Measurements from ENCODE around the gene SERPINH1. TPM values are rescaled to one million over a fixed set of nuclear protein-coding genes. Genes with fewer than 3 reads are reported as not detected.
"Not testable (repeated sequence)": the region's sequence is repeated elsewhere in the genome, so short reads cannot be mapped to it uniquely, and the experiment has no call there.

Gene SERPINH1
- polyA plus RNA-seq, 4 donors: 8.1 to 151 (median 33.6) TPM

DNA sequence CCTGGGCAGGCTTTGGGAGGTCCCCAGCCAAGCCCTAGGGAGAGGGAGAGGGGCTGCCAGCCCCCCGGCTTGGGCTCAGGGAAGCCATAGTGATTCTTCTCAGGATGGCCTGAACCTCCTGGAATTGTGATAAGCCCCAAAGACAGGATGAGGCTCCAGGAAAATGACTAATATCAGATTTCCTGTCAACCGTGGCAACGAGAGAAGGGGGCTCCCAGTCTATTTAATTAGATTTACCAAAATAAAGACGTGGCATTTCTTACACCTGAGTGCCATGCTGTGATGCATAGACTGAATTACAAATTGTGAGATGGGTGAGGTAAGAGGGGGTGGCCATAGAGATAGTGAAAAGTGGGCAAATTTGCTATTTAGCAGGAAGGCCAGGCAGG, 20.4 kb downstream of the SERPINH1 start:
- Histone ChIP-seq H3K4me3 (ENCODE audit: low read depth in 1 of 3, low read length in 3 of 3) (peak overlapping the region in 1 of 3 donors; percentile 81), H3K27ac (ENCODE audit: low read depth in 1 of 3, low read length in 2 of 3) (peak overlapping the region; percentile 42 to 93 (median 76)), H3K27me3 (ENCODE audit: control insufficient read depth in 3 of 3, insufficient read depth in 3 of 3, low read length in 3 of 3) (no peaks in the 10 kb centered on the region), H3K36me3 (ENCODE audit: control insufficient read depth in 3 of 3, insufficient read depth in 2 of 3, low read depth in 1 of 3, low read length in 3 of 3) (no peaks in the 10 kb centered on the region), H3K9me3 (ENCODE audit: control insufficient read depth in 2 of 2, insufficient read depth in 1 of 2, low read depth in 1 of 2, low read length in 1 of 2) (peaks cover 0 to 7% of the 10 kb centered on the region in 2 donors), H3K4me1 (ENCODE audit: control insufficient read depth in 3 of 3, insufficient read depth in 2 of 3, low read depth in 1 of 3, low read length in 2 of 3) (peaks cover 0 to 16% (median 0%) of the 10 kb centered on the region in 3 donors)
- WGBS, 3 donors: 36 to 50% (median 43%) methylated on average over 4 of the region's 4 CpGs
- DNase-seq (no peak), FAIRE-seq (no peak)

DNA sequence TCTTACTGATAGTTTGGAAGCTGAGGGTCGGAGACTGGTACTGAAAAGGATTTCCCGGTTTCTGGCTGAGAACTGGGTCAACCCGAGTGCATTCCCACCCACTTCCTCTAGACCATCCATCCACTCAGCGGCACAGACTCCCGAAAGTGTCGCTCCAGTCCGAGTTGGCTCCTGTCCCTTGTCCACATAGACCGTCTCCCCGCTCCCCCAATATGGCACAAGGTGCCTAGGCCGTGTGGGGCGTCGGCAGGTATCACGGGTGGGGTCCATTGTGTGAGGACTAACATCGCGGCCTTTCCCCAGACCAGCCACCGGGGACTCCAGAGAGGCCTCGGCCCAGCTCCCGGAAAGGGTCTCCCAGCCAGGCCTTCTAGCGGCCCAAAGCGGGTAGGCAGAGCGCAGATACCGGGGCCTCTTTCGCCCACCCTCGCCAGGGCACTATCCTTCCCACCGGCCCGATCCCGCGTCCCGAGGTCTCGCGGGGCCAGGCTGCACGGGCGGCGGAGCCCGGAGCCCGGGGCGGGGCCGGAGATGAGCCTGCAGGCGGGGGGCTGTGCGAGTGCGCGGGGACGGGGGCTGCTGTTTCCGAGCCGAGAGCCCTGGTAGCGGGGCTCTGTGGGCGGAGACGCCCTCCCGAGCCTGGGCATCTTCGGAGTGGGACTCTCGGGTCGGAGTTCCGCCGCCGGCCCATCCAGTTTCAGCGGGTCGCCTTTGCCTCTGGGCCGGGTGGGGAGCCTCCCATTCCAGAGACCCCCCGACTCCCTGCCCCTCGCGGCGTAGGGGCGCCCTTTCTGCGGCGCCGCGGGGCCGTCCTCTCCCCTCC, 21.1 kb downstream of the SERPINH1 start:
- Histone ChIP-seq H3K36me3 (ENCODE audit: control insufficient read depth in 3 of 3, insufficient read depth in 2 of 3, low read depth in 1 of 3, low read length in 3 of 3) (no peaks in the 10 kb centered on the region), H3K27ac (ENCODE audit: low read depth in 1 of 3, low read length in 2 of 3) (peak overlapping the region; percentile 58 to 93 (median 76)), H3K4me3 (ENCODE audit: low read depth in 1 of 3, low read length in 3 of 3) (peak overlapping the region; percentile 3 to 81 (median 47)), H3K27me3 (ENCODE audit: control insufficient read depth in 3 of 3, insufficient read depth in 3 of 3, low read length in 3 of 3) (no peaks in the 10 kb centered on the region), H3K4me1 (ENCODE audit: control insufficient read depth in 3 of 3, insufficient read depth in 2 of 3, low read depth in 1 of 3, low read length in 2 of 3) (peaks cover 0 to 22% (median 0%) of the 10 kb centered on the region in 3 donors), H3K9me3 (ENCODE audit: control insufficient read depth in 2 of 2, insufficient read depth in 1 of 2, low read depth in 1 of 2, low read length in 1 of 2) (peaks cover 0 to 10% of the 10 kb centered on the region in 2 donors)
- 3 to 6% (median 5%) methylated on average over 49 to 68 of the region's 68 CpGs for WGBS, 3 donors
- FAIRE-seq (no peak), DNase-seq (peak; percentile 31 to 88)

DNA sequence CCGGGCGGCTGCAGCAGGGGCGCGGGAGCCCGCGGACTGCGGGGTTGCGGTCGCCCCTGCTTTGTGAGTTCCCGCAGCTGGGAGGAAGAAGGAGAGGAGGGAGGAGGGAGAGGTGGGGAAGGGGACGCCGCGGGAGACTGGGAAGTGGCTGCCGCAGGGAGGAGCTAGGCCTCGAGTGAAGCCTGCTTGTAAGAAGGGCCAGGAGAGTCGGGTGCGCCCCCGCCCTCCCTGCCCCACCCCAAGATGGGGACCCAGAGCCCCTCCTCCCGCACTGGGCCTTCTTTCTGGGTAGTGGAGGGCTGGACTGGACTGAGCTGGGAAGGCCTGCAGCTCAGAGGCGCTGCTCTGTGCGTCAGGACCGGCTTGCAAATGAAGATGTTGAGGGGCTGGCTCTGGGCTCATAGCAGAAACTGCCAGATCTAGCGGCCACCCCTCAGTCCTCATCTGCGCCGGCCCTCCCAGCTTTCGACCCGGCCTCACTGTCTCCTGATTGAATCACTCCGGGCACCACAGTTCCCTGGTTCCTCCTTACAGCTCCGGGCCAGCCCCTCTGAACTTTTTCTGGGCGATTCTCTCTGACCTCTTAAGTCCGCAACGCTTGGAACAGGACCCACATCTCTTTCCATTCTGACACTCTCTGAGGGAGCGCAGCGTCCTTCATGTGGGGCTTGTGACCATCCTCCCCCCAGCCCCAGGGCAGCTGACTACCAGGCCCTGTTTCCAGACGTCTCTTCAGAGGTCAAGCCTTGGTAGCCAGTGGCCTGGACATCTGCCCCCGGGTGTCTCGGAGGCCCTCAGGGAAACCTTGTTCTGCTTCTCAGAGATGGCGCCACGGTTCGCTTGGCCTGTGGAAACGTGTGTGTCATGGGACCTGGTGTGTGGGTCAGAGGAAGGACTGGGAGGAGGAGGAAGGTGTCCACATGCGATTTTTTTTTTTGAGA, 21.9 kb downstream of the SERPINH1 start:
- Histone ChIP-seq H3K4me3 (ENCODE audit: low read depth in 1 of 3, low read length in 3 of 3) (peak overlapping the region; percentile 3 to 81 (median 47)), H3K4me1 (ENCODE audit: control insufficient read depth in 3 of 3, insufficient read depth in 2 of 3, low read depth in 1 of 3, low read length in 2 of 3) (peaks cover 0 to 31% (median under 1%) of the 10 kb centered on the region in 3 donors), H3K36me3 (ENCODE audit: control insufficient read depth in 3 of 3, insufficient read depth in 2 of 3, low read depth in 1 of 3, low read length in 3 of 3) (no peaks in the 10 kb centered on the region), H3K27ac (ENCODE audit: low read depth in 1 of 3, low read length in 2 of 3) (peak overlapping the region; percentile 58 to 93 (median 76)), H3K9me3 (ENCODE audit: control insufficient read depth in 2 of 2, insufficient read depth in 1 of 2, low read depth in 1 of 2, low read length in 1 of 2) (peaks cover 0 to 16% of the 10 kb centered on the region in 2 donors), H3K27me3 (ENCODE audit: control insufficient read depth in 3 of 3, insufficient read depth in 3 of 3, low read length in 3 of 3) (no peaks in the 10 kb centered on the region)
- DNase-seq (peak in 1 of 2 donors; percentile 80), FAIRE-seq (no peak)
- WGBS, 3 donors: 30 to 65% (median 59%) methylated on average over 28 to 42 of the region's 42 CpGs

DNA sequence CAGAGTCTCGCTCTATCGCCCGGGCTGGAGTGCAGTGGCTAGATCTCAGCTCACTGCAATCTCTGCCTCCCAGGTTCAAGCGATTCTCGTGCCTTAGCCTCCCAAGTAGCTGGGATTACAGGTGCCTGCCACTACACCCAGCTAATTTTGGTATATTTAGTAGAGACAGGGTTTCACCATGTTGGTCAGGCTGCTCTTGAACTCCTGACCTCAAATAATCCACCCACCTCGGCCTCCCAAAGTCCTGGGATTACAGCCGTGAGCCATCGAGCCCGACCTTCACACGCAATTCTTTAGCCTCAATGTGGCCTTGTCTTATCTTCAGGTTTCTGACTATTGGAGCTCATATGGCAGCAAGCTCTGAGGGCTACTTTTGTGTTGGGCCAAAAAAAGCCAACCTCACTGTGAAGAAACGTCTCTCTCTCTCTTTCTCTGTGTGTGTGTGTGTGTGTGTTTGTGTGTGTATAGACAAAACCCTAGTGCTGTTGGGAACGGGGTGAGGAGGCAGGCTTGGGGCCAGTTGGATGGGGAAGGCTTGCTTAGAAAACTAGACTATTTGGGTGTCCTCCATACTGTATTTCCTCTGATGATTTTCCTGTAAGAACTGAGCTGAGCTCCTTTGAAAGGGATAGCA, 22.7 kb downstream of the SERPINH1 start:
- not testable (repeated sequence) for H3K27me3 ChIP-seq (ENCODE audit: control insufficient read depth in 3 of 3, insufficient read depth in 3 of 3, low read length in 3 of 3); FAIRE-seq
- peak overlapping the region in 2 of 3 donors; percentile 76 to 93 for H3K27ac ChIP-seq (ENCODE audit: low read depth in 1 of 3, low read length in 2 of 3)

DNA sequence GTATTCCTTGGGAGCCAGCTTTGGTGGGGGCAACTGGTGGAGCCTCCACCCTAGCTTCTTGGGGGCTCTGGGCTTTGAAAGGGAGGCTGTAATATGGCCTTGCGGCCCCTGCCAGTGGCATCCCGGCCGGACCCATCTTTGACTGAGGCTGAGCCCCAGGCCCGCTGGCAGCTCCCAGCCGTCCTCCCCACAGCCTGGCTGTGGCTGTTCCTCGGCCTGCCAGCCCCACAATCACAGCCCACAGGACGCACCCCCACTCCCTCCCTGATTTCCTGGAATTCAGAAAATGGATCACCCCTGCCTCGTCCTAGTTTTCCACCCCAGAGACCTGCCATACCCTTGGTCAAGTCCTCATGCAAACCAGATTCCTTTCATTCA, 23.2 kb downstream of the SERPINH1 start:
- H3K9me3 ChIP-seq (ENCODE audit: control insufficient read depth in 2 of 2, insufficient read depth in 1 of 2, low read depth in 1 of 2, low read length in 1 of 2): peaks cover 0 to 16% of the 10 kb centered on the region in 2 donors
- DNase-seq (no peak), FAIRE-seq (no peak)
- no peaks in the 10 kb centered on the region for H3K36me3 ChIP-seq (ENCODE audit: control insufficient read depth in 3 of 3, insufficient read depth in 2 of 3, low read depth in 1 of 3, low read length in 3 of 3)
- no peak overlapping the region for H3K4me3 ChIP-seq (ENCODE audit: low read depth in 1 of 3, low read length in 3 of 3)
- H3K27ac ChIP-seq (ENCODE audit: low read depth in 1 of 3, low read length in 2 of 3): no peak overlapping the region
- peaks cover 0 to 36% (median 4%) of the 10 kb centered on the region in 3 donors for H3K4me1 ChIP-seq (ENCODE audit: control insufficient read depth in 3 of 3, insufficient read depth in 2 of 3, low read depth in 1 of 3, low read length in 2 of 3)
- H3K27me3 ChIP-seq (ENCODE audit: control insufficient read depth in 3 of 3, insufficient read depth in 3 of 3, low read length in 3 of 3): no peaks in the 10 kb centered on the region
- whole genome bisulfite sequencing, 3 donors: 78 to 93% (median 89%) methylated on average over 8 of the region's 8 CpGs

More for the DNA sequence above, 22.7 kb downstream of the SERPINH1 start:
- H3K9me3 ChIP-seq (ENCODE audit: control insufficient read depth in 2 of 2, insufficient read depth in 1 of 2, low read depth in 1 of 2, low read length in 1 of 2): peaks cover 0 to 16% of the 10 kb centered on the region in 2 donors
- not testable (repeated sequence) for DNase-seq; H3K4me3 ChIP-seq (ENCODE audit: low read depth in 1 of 3, low read length in 3 of 3); H3K36me3 ChIP-seq (ENCODE audit: control insufficient read depth in 3 of 3, insufficient read depth in 2 of 3, low read depth in 1 of 3, low read length in 3 of 3)
- H3K4me1 ChIP-seq (ENCODE audit: control insufficient read depth in 3 of 3, insufficient read depth in 2 of 3, low read depth in 1 of 3, low read length in 2 of 3): peaks cover 0 to 36% (median 4%) of the 10 kb centered on the region in 3 donors
- 87 to 88% (median 88%) methylated on average over 12 of the region's 12 CpGs for WGBS, 3 donors

DNA sequence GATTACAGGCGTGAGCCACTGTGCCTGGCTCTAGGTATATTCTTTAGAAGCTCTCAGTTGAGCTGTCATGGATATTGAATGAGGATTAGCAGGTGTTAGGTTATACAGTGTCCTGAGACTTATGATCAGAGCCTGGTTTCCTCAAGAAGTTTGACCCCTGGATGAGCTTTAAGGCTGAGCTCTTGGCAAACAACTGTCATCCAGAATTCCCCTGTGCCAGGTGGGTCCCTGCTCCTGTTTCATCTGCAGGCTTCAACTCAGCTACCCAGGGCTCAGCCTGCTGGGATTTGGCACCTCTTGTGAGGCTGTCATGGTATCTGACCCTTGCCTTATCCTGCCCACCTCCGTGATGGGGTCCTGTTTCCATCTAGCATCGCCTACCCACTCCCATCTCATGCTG, 24.3 kb downstream of the SERPINH1 start:
- no peak for FAIRE-seq

DNA sequence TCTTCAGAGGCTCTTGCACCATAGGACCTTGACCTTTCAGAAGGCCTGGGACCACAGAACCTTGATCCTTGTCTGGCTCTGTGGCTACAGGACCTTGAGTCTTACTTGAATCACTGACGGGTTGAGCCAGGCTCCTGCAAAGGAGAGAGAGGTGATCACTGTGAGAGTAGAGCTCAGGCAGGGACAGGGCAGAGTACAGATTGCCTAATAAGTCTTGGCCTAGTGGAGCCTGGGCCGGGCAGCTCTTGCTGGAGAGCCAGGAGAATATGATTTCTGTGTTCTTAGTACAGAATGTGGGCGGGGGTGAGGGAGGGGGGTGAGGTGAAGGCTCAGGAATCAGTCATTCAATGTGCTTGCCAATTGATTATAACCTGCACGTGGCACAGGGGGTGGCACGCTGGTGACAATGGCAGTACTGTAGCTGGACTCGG, 26.0 kb downstream of the SERPINH1 start:
- Histone ChIP-seq H3K36me3 (ENCODE audit: control insufficient read depth in 3 of 3, insufficient read depth in 2 of 3, low read depth in 1 of 3, low read length in 3 of 3) (no peaks in the 10 kb centered on the region), H3K9me3 (ENCODE audit: control insufficient read depth in 2 of 2, insufficient read depth in 1 of 2, low read depth in 1 of 2, low read length in 1 of 2) (peaks cover 0 to 16% of the 10 kb centered on the region in 2 donors), H3K27me3 (ENCODE audit: control insufficient read depth in 3 of 3, insufficient read depth in 3 of 3, low read length in 3 of 3) (no peaks in the 10 kb centered on the region), H3K4me1 (ENCODE audit: control insufficient read depth in 3 of 3, insufficient read depth in 2 of 3, low read depth in 1 of 3, low read length in 2 of 3) (peaks cover 0 to 28% (median 4%) of the 10 kb centered on the region in 3 donors), H3K4me3 (ENCODE audit: low read depth in 1 of 3, low read length in 3 of 3) (no peak overlapping the region), H3K27ac (ENCODE audit: low read depth in 1 of 3, low read length in 2 of 3) (peak overlapping the region in 2 of 3 donors; percentile 56 to 60)
- peak; percentile 84 to 93 for DNase-seq
- WGBS, 3 donors: 20 to 63% (median 50%) methylated on average over 6 of the region's 6 CpGs
- FAIRE-seq: no peak

More for the DNA sequence above, 24.3 kb downstream of the SERPINH1 start:
- 90 to 100% (median 94%) methylated on average over 3 of the region's 3 CpGs for WGBS, 3 donors
- Histone ChIP-seq H3K36me3 (ENCODE audit: control insufficient read depth in 3 of 3, insufficient read depth in 2 of 3, low read depth in 1 of 3, low read length in 3 of 3) (no peaks in the 10 kb centered on the region), H3K4me1 (ENCODE audit: control insufficient read depth in 3 of 3, insufficient read depth in 2 of 3, low read depth in 1 of 3, low read length in 2 of 3) (peaks cover 0 to 36% (median 4%) of the 10 kb centered on the region in 3 donors), H3K27me3 (ENCODE audit: control insufficient read depth in 3 of 3, insufficient read depth in 3 of 3, low read length in 3 of 3) (no peaks in the 10 kb centered on the region), H3K9me3 (ENCODE audit: control insufficient read depth in 2 of 2, insufficient read depth in 1 of 2, low read depth in 1 of 2, low read length in 1 of 2) (peaks cover 0 to 16% of the 10 kb centered on the region in 2 donors), H3K4me3 (ENCODE audit: low read depth in 1 of 3, low read length in 3 of 3) (no peak overlapping the region), H3K27ac (ENCODE audit: low read depth in 1 of 3, low read length in 2 of 3) (no peak overlapping the region)
- no peak for DNase-seq

Measured in small intestine (tissue), 7 donors.